Measurements from ENCODE around the gene PTPRN2. TPM values are rescaled to one million over a fixed set of nuclear protein-coding genes. Genes with fewer than 3 reads are reported as not detected.

The PTPRN2 gene
- total RNA-seq, 1 donor from 2014 or later, result 1.8 TPM

GRCh38 chr7:158561659-158562058, 26.0 kb downstream of the PTPRN2 start:
- peaks cover 24% of the 10 kb centered on the region for H3K27me3 Mint-ChIP-seq
- ATAC-seq (ENCODE audit: low read depth), result no peak
- H3K36me3 Mint-ChIP-seq (ENCODE audit: low read depth), result no peaks in the 10 kb centered on the region
- DNase-seq, result no peak
- H3K4me1 Mint-ChIP-seq, result peaks cover 2% of the 10 kb centered on the region
- H3K27ac Mint-ChIP-seq, result no peak overlapping the region
- H3K9me3 Mint-ChIP-seq, result no peaks in the 10 kb centered on the region
- TF ChIP-seq CTCF (IDR thresholded peaks at IDR 0.05), result no peak
- intact Hi-C loops (cut with micrococcal nuclease), result no loop called here
- ChIA-PET CTCF (no interaction called here), POLR2A (no interaction called here)
- no peak overlapping the region for H3K4me3 Mint-ChIP-seq

GRCh38 chr7:158560386-158560785, 27.2 kb downstream of the PTPRN2 start:
- H3K36me3 Mint-ChIP-seq (ENCODE audit: low read depth), result no peaks in the 10 kb centered on the region
- H3K4me1 Mint-ChIP-seq, result peaks cover 2% of the 10 kb centered on the region
- no peak for TF ChIP-seq CTCF (IDR thresholded peaks at IDR 0.05)
- CTCF ChIA-PET, result no interaction called here
- peaks cover 25% of the 10 kb centered on the region for H3K27me3 Mint-ChIP-seq
- H3K4me3 Mint-ChIP-seq, result no peak overlapping the region
- intact Hi-C loops (cut with micrococcal nuclease), result no loop called here
- POLR2A ChIA-PET, result no interaction called here
- H3K27ac Mint-ChIP-seq, result no peak overlapping the region
- ATAC-seq (ENCODE audit: low read depth) (no peak), DNase-seq (no peak)
- no peaks in the 10 kb centered on the region for H3K9me3 Mint-ChIP-seq

- no peak for TF ChIP-seq CTCF (IDR thresholded peaks at IDR 0.05)
These were observed 28.3 kb downstream of the PTPRN2 start for GRCh38 chr7:158559356-158559755.

GRCh38 chr7:158558816-158559215, 28.8 kb downstream of the PTPRN2 start:
- no peak overlapping the region for H3K4me3 Mint-ChIP-seq
- no peak overlapping the region for H3K27ac Mint-ChIP-seq
- no peaks in the 10 kb centered on the region for H3K9me3 Mint-ChIP-seq
- intact Hi-C loops (cut with micrococcal nuclease), result no loop called here
- peaks cover 25% of the 10 kb centered on the region for H3K27me3 Mint-ChIP-seq
- H3K36me3 Mint-ChIP-seq (ENCODE audit: low read depth), result no peaks in the 10 kb centered on the region
- peaks cover 2% of the 10 kb centered on the region for H3K4me1 Mint-ChIP-seq
- TF ChIP-seq CTCF (IDR thresholded peaks at IDR 0.05), result no peak
- POLR2A ChIA-PET, result no interaction called here
- ATAC-seq (ENCODE audit: low read depth) (no peak), DNase-seq (no peak)
- CTCF ChIA-PET, result no interaction called here

More at GRCh38 chr7:158559356-158559755, 28.3 kb downstream of the PTPRN2 start:
- ChIA-PET POLR2A (no interaction called here), CTCF (no interaction called here)
- no peak for ATAC-seq (ENCODE audit: low read depth)
- intact Hi-C loops (cut with micrococcal nuclease), result no loop called here
- peaks cover 2% of the 10 kb centered on the region for H3K4me1 Mint-ChIP-seq
- H3K9me3 Mint-ChIP-seq, result no peaks in the 10 kb centered on the region
- H3K4me3 Mint-ChIP-seq, result no peak overlapping the region
- DNase-seq, result no peak
- H3K27me3 Mint-ChIP-seq, result peaks cover 25% of the 10 kb centered on the region
- H3K27ac Mint-ChIP-seq, result no peak overlapping the region
- H3K36me3 Mint-ChIP-seq (ENCODE audit: low read depth), result no peaks in the 10 kb centered on the region

GRCh38 chr7:158557441-158557755, 30.2 kb downstream of the PTPRN2 start:
- no peak overlapping the region for H3K27ac Mint-ChIP-seq
- TF ChIP-seq CTCF (IDR thresholded peaks at IDR 0.05), result no peak
- DNase-seq, result no peak
- ATAC-seq (ENCODE audit: low read depth), result no peak
- peaks cover 2% of the 10 kb centered on the region for H3K4me1 Mint-ChIP-seq
- intact Hi-C loops (cut with micrococcal nuclease), result no loop called here
- POLR2A ChIA-PET, result no interaction called here
- H3K27me3 Mint-ChIP-seq, result peaks cover 17% of the 10 kb centered on the region
- CTCF ChIA-PET, result no interaction called here
- no peak overlapping the region for H3K4me3 Mint-ChIP-seq
- H3K36me3 Mint-ChIP-seq (ENCODE audit: low read depth), result no peaks in the 10 kb centered on the region
- no peaks in the 10 kb centered on the region for H3K9me3 Mint-ChIP-seq
